Stimulated activated CD8-positive, alpha-beta memory T cell treated with anti-CD3 and anti-CD28 coated beads, Interleukin-15, amount 100 ng/mL, for 4 hours (primary cell): ENCODE results near the gene MAEL.

ENCODE experiments used
- DNase-seq, 2 donors: peaks; one replicate each; pipeline ENCODE4 v3.0.0-alpha.2; 2020; ENCODE audit warnings: low read depth in 2 of 2

MAEL gene

DNA sequence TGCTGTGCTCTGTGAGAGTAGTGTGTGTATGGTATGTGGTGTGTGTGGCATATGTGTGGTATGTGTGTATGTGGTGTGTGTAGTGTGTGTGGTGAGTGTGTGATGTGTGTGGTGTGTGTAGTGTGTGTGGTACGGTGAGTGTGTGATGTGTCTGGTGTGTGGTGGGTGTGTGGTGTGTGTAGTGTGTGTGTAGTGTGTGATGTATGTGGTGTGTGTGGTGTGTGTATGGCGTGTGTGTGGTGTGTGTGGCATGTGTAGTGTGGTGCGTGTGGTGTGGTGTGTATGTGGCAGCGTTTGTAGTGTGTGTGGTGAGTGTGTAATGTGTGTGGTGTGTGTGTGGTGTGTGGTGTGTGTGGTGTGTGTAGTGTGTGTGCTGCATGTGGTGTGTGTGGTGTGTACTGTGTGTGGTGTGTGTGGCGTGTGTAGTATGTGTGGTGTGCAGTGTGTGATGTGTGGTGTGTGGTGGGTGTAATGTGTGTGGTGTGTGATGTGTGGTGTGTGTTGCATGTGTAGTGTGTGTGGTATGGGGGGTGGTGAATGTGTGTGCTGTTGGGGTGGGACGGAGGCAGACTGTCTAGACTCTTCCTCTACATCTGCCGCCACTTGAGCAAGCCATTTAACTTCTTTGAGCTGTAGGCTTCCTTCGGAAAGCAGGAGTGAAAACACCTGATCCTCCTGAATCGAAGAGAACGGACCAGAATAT is 67.6 kb downstream of the MAEL start:
- no peak for DNase-seq

DNA sequence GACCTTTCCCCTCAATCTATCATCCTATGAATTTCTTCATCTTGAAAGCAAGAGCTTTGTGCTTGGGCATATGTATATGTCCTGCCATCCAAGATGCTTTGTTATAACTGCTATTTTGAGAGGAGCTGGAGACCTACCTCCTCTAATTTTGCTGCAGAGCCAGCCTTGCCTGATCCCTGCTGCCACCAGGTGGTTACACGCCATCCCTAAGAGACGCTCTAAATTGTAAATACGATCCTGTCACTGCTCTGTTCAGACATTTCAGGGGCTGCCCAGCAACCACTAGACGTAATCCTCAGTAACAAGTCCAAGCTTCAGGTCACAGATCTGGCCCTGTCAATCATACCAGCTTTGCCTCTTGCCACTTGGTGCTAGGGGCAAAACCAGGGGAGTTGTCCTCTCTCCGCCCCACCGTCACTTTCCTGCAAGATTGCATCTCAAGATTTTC is 68.2 kb downstream of the MAEL start:
- DNase-seq: no peak

DNA sequence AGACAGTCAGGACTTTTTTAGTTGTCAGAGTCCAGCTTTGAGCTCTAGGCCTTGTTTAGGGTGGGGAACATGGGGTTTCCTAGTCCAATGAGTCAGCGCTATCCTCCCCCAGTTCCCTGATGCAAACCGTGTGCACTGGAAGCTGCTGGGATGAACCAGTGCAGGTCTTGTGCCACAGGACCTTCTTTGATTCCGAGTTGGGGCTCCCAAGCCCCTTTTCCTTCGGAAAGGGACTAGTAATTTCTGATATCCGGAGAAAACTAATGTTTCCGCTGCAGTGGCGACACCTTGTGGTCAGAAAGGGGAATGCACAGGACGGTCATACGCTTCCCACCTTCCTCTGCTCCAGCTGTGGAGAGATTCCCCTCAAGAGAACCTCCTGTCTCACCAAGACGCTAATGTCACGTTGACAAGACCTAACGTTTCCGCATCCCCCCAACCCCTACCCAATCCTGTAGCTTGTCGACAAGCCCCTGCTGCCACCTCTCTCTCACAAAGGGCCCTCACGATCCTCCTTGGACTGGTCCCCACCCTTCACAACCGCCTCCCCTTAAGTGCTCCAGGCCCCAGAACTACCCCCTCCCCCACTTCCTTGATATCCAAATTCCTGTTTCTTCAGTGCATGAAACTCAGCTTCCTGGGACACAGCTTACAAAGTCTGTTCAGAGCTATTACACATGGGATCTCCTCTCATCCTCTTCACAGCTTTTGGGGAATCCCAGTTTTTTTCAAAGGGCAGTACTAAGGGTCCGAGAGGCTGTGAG is 70.1 kb downstream of the MAEL start:
- DNase-seq: peak; percentile 28 to 39

DNA sequence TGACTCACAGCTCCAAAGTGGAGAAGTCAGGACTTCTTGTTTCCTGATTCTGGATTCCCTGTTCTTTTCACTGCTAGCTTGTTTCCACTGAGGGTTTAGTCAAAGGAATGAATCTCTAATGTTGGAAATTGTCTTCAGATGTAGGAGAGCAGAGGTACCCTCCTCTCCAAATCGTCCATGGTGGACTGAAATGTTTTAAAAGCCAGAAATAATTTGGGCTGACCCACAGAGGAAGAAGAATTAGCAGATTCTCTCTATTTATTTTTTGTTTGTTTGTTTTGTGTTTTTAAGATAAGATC is 70.7 kb downstream of the MAEL start:
- DNase-seq: no peak

DNA sequence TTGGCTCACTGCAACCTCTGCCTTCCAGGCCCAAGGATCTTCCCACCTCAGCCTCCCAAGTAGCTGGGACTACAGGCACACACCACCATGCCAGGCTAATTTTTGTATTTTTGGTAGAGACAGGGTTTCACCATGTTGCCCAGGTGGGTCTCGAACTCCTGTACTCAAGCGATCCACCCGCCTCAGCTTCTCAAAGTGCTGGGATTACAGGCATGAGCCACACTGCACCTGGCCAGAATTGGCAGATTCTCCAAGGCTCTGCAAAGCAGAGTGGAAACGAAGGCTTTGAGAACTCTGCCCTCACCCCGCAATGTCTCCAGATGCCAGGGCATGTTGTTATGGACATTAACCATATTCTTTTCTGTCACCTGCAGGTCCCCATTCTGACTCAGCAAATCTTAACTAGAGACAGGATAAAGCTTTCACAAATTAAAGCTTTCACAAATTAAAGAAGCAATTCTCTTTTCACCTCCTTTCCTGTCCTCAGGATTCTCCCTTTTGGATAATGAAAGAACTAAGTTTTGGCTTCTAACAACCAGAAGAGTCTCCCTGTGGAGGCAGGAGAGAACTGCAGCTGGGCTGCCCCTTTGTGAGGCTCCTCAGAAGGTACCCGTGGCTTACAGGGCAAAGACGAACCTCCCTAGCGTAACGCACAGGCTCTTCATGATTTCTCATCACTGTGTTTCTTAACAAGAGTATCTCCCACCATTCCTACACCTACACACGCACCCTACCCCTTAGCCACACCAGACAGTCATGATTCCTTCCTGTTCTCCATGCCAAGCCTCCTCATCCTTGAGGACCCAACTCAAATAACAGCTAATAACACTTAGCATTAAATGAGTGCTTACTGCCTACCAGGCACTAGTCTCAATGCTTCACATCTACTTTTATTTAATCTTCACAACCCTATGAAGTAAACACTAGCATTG is 71.3 kb downstream of the MAEL start:
- DNase-seq: no peak

DNA sequence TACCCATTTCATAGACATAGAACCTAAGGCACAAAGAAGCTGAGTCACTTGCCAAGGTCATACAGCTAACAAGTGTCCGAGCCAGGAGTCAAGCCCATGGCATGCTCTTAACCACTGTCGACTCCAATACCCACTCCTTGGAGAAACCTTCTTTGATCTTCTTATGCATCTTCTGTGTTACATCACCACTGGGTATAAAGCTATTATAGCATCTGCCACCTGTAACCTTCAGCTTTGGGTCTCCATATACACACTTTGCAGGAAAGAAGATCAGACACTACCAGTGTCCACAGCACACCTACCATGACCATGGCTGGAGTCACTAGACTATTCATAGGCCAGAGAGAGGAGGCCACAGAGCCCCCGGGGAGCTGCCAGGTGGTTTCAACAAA is 72.0 kb downstream of the MAEL start:
- no peak for DNase-seq

DNA sequence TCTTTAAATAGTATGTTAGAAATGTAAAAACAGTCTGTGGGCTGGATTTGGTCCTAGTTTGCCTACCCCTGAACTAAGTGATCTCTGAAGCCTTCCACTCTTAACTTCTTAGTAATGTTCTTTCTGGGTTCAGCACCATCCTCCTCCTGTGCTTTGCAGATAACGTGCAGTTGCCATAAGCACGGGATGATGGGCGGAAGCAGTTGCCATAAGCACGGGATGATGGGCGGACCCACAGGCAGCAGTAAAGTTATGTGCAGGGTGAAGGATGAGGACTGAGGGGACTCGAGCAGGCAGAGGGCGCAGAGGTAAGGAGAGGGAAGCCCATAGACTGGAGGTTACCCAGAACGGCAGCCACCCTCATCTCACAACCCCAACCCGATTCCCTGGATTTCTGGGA is 75.5 kb downstream of the MAEL start:
- no peak for DNase-seq

DNA sequence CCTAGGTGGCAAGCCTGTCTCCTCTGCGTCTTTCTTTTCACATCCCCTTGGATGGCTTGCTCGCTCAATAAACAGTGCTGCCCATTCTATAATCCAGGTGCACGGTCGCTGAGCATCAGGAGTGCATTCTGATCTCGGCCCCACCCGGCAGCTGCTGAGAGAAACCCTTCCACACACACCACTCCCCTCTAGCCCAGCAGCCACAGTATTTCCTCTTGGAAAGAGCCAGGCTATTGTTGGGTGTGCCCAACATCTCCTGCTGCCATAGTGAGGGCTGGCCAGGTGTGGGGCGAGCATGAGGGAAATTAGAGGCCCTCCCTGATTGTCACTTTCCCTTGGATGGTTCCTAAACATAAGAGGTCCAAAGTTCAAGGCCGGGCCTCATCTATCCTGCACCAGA is 76.4 kb downstream of the MAEL start:
- no peak for DNase-seq

DNA sequence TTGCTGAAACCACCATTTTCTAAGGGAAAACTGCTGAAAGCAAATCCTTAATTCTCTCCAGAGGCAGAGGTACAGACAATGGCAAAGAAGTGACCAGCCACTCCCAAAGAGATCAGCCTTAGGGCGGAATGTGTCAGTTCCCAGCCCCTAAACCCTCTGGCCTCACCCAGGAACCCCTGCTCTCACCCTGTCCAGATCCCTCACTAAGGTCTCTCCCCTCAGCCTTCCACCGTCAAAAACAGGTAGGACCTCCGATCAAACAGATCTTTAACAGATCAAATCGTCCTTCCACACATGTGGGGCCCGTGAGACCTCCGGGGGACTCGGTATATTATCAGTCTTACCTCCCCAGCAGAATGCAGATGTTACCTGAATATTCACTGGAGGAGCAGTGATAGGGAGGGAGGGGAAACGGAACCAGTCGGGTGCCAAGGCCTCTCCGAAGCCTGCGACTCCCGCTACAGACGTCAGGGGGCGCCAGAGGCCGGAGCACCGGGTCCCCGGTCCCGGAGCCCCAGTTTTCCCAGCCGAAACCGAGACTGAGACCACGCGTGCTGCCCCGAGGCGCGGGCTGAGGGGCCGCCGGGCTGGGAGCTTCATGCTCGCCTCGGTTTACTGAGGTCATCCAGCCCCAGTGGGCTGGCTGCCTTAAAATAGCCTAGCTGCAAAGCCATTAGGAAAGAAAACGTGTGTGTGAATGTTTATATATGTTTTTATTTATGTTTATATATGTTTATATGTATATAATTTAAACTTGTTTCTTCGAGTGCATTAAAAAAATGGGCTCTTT is 77.4 kb downstream of the MAEL start:
- peak; percentile 49 to 51 for DNase-seq

DNA sequence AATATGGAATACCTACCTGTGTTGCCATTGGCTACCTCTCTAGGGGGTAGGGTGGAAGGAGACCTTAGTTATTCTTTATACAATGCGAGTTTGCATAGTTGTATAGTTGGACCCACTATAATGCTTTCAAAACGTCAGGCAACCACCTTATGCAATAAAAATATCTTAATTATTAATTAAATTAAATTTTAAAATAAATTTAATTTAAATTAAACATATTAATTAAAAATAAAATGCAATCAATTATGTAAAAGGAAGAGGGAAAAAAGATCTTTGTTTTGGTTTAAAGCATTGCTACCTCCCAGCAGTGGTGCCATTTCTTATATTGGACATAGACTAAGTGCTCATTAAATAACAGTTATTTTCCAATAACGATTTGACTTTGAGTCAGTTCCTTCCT is 78.8 kb downstream of the MAEL start:
- no peak for DNase-seq

DNA sequence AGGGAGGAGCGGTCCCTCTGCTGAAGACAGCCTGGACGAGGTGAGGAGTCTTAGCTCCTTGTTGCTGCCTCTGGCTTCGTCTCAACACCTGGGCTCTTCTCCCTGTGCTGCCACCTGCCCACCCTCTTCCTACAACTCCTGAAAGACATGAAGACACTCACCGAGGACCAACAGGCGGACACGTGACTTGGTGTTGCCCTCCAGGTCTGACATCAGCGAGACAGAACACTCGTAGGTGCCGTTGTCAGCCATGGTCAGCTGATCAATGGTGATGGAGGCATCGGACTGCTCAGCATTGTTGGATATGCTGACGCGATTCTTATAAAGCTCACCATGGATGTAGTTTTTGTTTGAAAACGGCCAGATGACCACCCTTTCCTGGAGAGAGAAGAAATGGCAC is 79.7 kb downstream of the MAEL start:
- DNase-seq: no peak

DNA sequence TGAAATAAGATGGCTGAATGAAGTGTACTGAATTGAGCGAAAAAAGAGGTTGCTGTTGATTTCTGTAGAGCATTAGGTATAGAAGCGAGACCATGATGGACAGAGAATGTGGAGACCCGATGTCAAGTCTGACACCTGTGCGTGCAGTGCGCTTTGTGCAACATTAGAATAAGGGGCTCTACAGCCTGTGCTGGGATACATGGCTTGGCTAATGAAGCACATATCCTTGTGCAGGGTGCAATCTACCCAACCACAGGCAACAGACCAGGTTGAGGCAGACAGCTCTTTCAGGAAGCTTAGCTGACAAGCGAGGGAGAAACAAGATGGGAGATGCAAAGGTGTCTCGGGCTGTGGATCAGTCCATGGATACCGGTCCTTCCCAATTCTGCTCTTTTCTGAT is 82.2 kb downstream of the MAEL start:
- no peak for DNase-seq
